Glutamatergic neuron (in vitro differentiated cells): ENCODE measurements around the gene FGGY. TPM values are rescaled to one million over a fixed set of nuclear protein-coding genes. Genes with fewer than 3 reads are reported as not detected.

Experiments
- DNase-seq: peaks from one replicate; pipeline ENCODE4 v3.0.0; 2022
- H3K27ac Mint-ChIP-seq: one replicate; pipeline ENCODE4 v1.8.0; 2020; ENCODE audit warnings: mild to moderate bottlenecking, mixed read lengths, inconsistent platforms; ENCODE audit not compliant: unreplicated experiment
- H3K27me3 Mint-ChIP-seq: one replicate; pipeline ENCODE4 v1.8.0; 2020; ENCODE audit warnings: mild to moderate bottlenecking, moderate library complexity, mixed read lengths, inconsistent platforms; ENCODE audit not compliant: unreplicated experiment
- H3K36me3 Mint-ChIP-seq: one replicate; pipeline ENCODE4 v1.8.0; 2020; ENCODE audit warnings: mild to moderate bottlenecking, mixed read lengths, inconsistent platforms; ENCODE audit not compliant: unreplicated experiment
- H3K4me1 Mint-ChIP-seq: one replicate; pipeline ENCODE4 v1.8.0; 2020; ENCODE audit warnings: mild to moderate bottlenecking, low read depth, mixed read lengths, inconsistent platforms; ENCODE audit not compliant: unreplicated experiment
- H3K4me3 Mint-ChIP-seq: one replicate; pipeline ENCODE4 v1.8.0; 2020; ENCODE audit warnings: mild to moderate bottlenecking, mixed read lengths, inconsistent platforms; ENCODE audit not compliant: unreplicated experiment
- H3K9me3 Mint-ChIP-seq: one replicate; pipeline ENCODE4 v1.8.0; 2020; ENCODE audit warnings: mild to moderate bottlenecking, moderate library complexity, mixed read lengths, inconsistent platforms; ENCODE audit not compliant: unreplicated experiment
- CTCF ChIP-seq: fragments of 200-600 bp; sonication (generic); IDR thresholded peaks from one replicate; pipeline ENCODE4 v1.5.0; 2021; ENCODE audit not compliant: partially characterized antibody, unreplicated experiment
- total RNA-seq: library from RNA; stranded (reverse); fragmentation: NEBNext Ultra II Directional; extraction: Animal tissue kit (Norgen Biotek cat#: 25700); gene quantifications from one replicate; pipeline ENCODE4 v1.2.1, GENCODE V29; 2021; ENCODE audit not compliant: unreplicated experiment

The FGGY gene
- total RNA-seq, 1 donor from 2014 or later: 11.6 TPM

GRCh38 chr1:59714966-59715365 lies 418.1 kb downstream of the FGGY start:
- Mint-ChIP-seq H3K4me3 (no peak overlapping the region), H3K36me3 (peaks cover 7% of the 10 kb centered on the region), H3K4me1 (peaks cover 2% of the 10 kb centered on the region), H3K27ac (no peak overlapping the region), H3K9me3 (peaks cover 2% of the 10 kb centered on the region), H3K27me3 (no peaks in the 10 kb centered on the region)
- no peak for DNase-seq
- no peak for TF ChIP-seq CTCF

GRCh38 chr1:59716832-59717231 lies 419.9 kb downstream of the FGGY start:
- H3K9me3 Mint-ChIP-seq: peaks cover under 1% of the 10 kb centered on the region
- no peaks in the 10 kb centered on the region for H3K27me3 Mint-ChIP-seq
- TF ChIP-seq CTCF: no peak
- H3K27ac Mint-ChIP-seq: no peak overlapping the region
- no peak overlapping the region for H3K4me3 Mint-ChIP-seq
- H3K4me1 Mint-ChIP-seq: peaks cover 2% of the 10 kb centered on the region
- H3K36me3 Mint-ChIP-seq: peaks cover under 1% of the 10 kb centered on the region
- no peak for DNase-seq

- Mint-ChIP-seq H3K9me3 (no peaks in the 10 kb centered on the region), H3K27me3 (no peaks in the 10 kb centered on the region), H3K27ac (no peak overlapping the region), H3K36me3 (no peaks in the 10 kb centered on the region), H3K4me1 (peaks cover 2% of the 10 kb centered on the region), H3K4me3 (no peak overlapping the region)
- peak; percentile 45 for TF ChIP-seq CTCF
- no peak for DNase-seq
Measured at GRCh38 chr1:59718064-59718988, 421.4 kb downstream of the FGGY start.

GRCh38 chr1:59718989-59719360 lies 422.1 kb downstream of the FGGY start:
- Mint-ChIP-seq H3K4me3 (no peak overlapping the region), H3K27ac (no peak overlapping the region)

More at GRCh38 chr1:59718989-59719360, 422.1 kb downstream of the FGGY start:
- no peaks in the 10 kb centered on the region for H3K36me3 Mint-ChIP-seq
- no peaks in the 10 kb centered on the region for H3K9me3 Mint-ChIP-seq
- H3K27me3 Mint-ChIP-seq: no peaks in the 10 kb centered on the region
- peaks cover 2% of the 10 kb centered on the region for H3K4me1 Mint-ChIP-seq
- no peak for DNase-seq
- TF ChIP-seq CTCF: no peak
